HCT116 (cell line): ENCODE data around the gene ACTN1. TPM values are rescaled to one million over a fixed set of nuclear protein-coding genes. Genes with fewer than 3 reads are reported as not detected.

Experiments used
- ATAC-seq: fragments of 200-7000 bp; cut with Tn5 transposase; 2 replicates; pipeline ENCODE4 v1.9.1; 2020; ENCODE audit warnings: mild to moderate bottlenecking, moderate library complexity
- BruUV-seq: library from RNA; stranded (reverse); fragments of 400-500 nt; replicated peaks from 2 replicates; lab custom pipeline; 2021; lab: Mats Ljungman, UMichigan
- CTCF ChIA-PET: fragments of 300-600 bp; sonication (Branson Sonifier 250); formaldehyde crosslinking; loops from one replicate; lab custom pipeline; 2021; ENCODE audit warnings: antibody characterized with exemption; lab: Charles Lee
- POLR2A ChIA-PET: fragments of 300-600, 350-600 bp; sonication (Branson Sonifier 250); formaldehyde crosslinking; loops from one replicate; lab custom pipeline; 2021; ENCODE audit warnings: antibody characterized with exemption; lab: Charles Lee
- RAD21 ChIA-PET, 2 experiments: fragments of 300-600 bp; sonication (Branson Sonifier 250); formaldehyde crosslinking; loops; one replicate each; lab custom pipeline; 2023; ENCODE audit warnings: low total read pairs in 2 of 2; ENCODE audit not compliant: uncharacterized antibody in 2 of 2, unreplicated experiment in 2 of 2, low non-redundant PET in 1 of 2; lab: Charles Lee
- DNase-seq: peaks from one replicate; pipeline ENCODE4 v3.0.0-alpha.2; 2010; ENCODE audit warnings: low read depth, low spot score
- H2AFZ ChIP-seq: fragments of 200-600 bp; shearing (Covaris generic), sonication (generic); 2 replicates; pipeline ENCODE4 v1.6.1; 2017; ENCODE audit warnings: low read depth, mixed run types, mixed read lengths, antibody characterized with exemption, low read length; ENCODE audit not compliant: poor library complexity, severe bottlenecking
- H3K27ac ChIP-seq: 2 replicates; pipeline ENCODE4 v1.5.1; 2012; ENCODE audit warnings: low read depth, low read length
- H3K27me3 ChIP-seq: fragments of 200-600 bp; sonication (generic); 2 replicates; pipeline ENCODE4 v1.6.1; 2016; ENCODE audit warnings: mixed run types, low read length, mixed read lengths; ENCODE audit not compliant: insufficient read depth
- H3K36me3 ChIP-seq, 2 experiments: fragments of 200-500 bp in 1 of 2; fragments of 200-600 bp in 1 of 2; sonication (Bioruptor generic) in 1 of 2; sonication (generic) in 1 of 2; 2 replicates each; pipeline versions ENCODE4 v1.5.1 to v1.6.1; 2014 to 2016; ENCODE audit warnings: low read length in 2 of 2, inconsistent platforms in 1 of 2, mixed read lengths in 1 of 2, mixed run types in 1 of 2; ENCODE audit not compliant: insufficient read depth in 2 of 2, control insufficient read depth in 1 of 2
- H3K4me1 ChIP-seq, 2 experiments: fragments of 200-600 bp in 1 of 2; sonication (generic) in 1 of 2; 2 replicates each; pipeline versions ENCODE4 v1.5.1 to v1.6.1; 2012 to 2017; ENCODE audit warnings: low read length in 2 of 2, inconsistent platforms in 1 of 2, mild to moderate bottlenecking in 1 of 2, mixed read lengths in 1 of 2, mixed run types in 1 of 2, moderate library complexity in 1 of 2; ENCODE audit not compliant: insufficient read depth in 2 of 2, control insufficient read depth in 1 of 2
- H3K4me2 ChIP-seq: fragments of 200-600 bp; sonication (generic); 2 replicates; pipeline ENCODE4 v1.6.1; 2017; ENCODE audit warnings: mixed run types, low read length, mixed read lengths
- H3K4me3 ChIP-seq, 2 experiments: fragments of 200-600 bp in 1 of 2; sonication (generic) in 1 of 2; replicated peaks in 1 of 2; 2 replicates each; pipeline ENCODE4 v1.5.1; 2011 to 2016; ENCODE audit warnings: low read length in 2 of 2, control low read depth in 1 of 2, low read depth in 1 of 2, mild to moderate bottlenecking in 1 of 2, mixed read lengths in 1 of 2, mixed run types in 1 of 2
- H3K79me2 ChIP-seq: fragments of 200-600 bp; sonication (generic); 2 replicates; pipeline ENCODE4 v1.6.1; 2017; ENCODE audit warnings: mild to moderate bottlenecking, mixed run types, low read length, moderate library complexity, mixed read lengths; ENCODE audit not compliant: insufficient read depth
- H3K9ac ChIP-seq: fragments of 200-600 bp; sonication (generic); 2 replicates; pipeline ENCODE4 v1.6.1; 2016; ENCODE audit warnings: low read length, mixed read lengths
- H3K9me2 ChIP-seq: fragments of 200-600 bp; sonication (generic), shearing (Covaris generic); 2 replicates; pipeline ENCODE4 v1.6.1; 2017; ENCODE audit warnings: mixed run types, mild to moderate bottlenecking, moderate library complexity; ENCODE audit not compliant: insufficient read depth
- H3K9me3 ChIP-seq, 2 experiments: fragments of 200-500 bp in 1 of 2; fragments of 200-600 bp in 1 of 2; sonication (Bioruptor generic) in 1 of 2; sonication (generic) in 1 of 2; 2 replicates each; pipeline ENCODE4 v1.6.1; 2014 to 2017; ENCODE audit warnings: low read length in 2 of 2, mixed read lengths in 2 of 2, inconsistent platforms in 1 of 2, low read depth in 1 of 2, mild to moderate bottlenecking in 1 of 2, mixed run types in 1 of 2, moderate library complexity in 1 of 2; ENCODE audit not compliant: control insufficient read depth in 1 of 2, insufficient read depth in 1 of 2
- H4K20me1 ChIP-seq: fragments of 200-600 bp; sonication (generic), shearing (Covaris generic); 2 replicates; pipeline ENCODE4 v1.6.1; 2017; ENCODE audit warnings: mixed run types, mild to moderate bottlenecking, moderate library complexity; ENCODE audit not compliant: insufficient read depth
- CEBPB ChIP-seq: IDR thresholded peaks from 2 replicates; pipeline ENCODE4 v1.6.1; 2012; ENCODE audit warnings: low read depth
- CTCF ChIP-seq, 3 experiments: fragments of 200-600 bp in 1 of 3; sonication (generic) in 1 of 3; IDR thresholded peaks in 2 of 3; conservative IDR thresholded peaks in 1 of 3; 2 replicates each; pipeline ENCODE4 v1.5.1; 2012 to 2017; ENCODE audit warnings: low read depth in 2 of 3, low read length in 2 of 3, antibody characterized with exemption in 1 of 3, borderline replicate concordance in 1 of 3, control low read depth in 1 of 3, mild to moderate bottlenecking in 1 of 3, mixed read lengths in 1 of 3, mixed run types in 1 of 3, moderate library complexity in 1 of 3; ENCODE audit not compliant: insufficient read depth in 1 of 3
- ELF1 ChIP-seq: IDR thresholded peaks from 2 replicates; pipeline ENCODE4 v1.6.1; 2012; ENCODE audit warnings: low read depth, borderline replicate concordance
- FOSL1 ChIP-seq: IDR thresholded peaks from 2 replicates; pipeline ENCODE4 v1.6.1; 2012; ENCODE audit warnings: low read depth
- MAX ChIP-seq: IDR thresholded peaks from 2 replicates; pipeline ENCODE4 v1.6.1; 2012
- REST ChIP-seq: IDR thresholded peaks from 2 replicates; pipeline ENCODE4 v1.6.1; 2012; ENCODE audit warnings: low read depth
- SIN3A ChIP-seq: IDR thresholded peaks from 2 replicates; pipeline ENCODE4 v1.6.1; 2012; ENCODE audit warnings: low read depth
- SRF ChIP-seq: IDR thresholded peaks from 2 replicates; pipeline ENCODE4 v1.6.1; 2012; ENCODE audit warnings: low read depth
- YY1 ChIP-seq: IDR thresholded peaks from 2 replicates; pipeline ENCODE4 v1.6.1; 2011; ENCODE audit warnings: low read length, low read depth, moderate library complexity, mild to moderate bottlenecking; ENCODE audit not compliant: insufficient replicate concordance; ENCODE audit errors: extremely low read depth
- ZBTB33 ChIP-seq: IDR thresholded peaks from 2 replicates; pipeline ENCODE4 v1.6.1; 2011; ENCODE audit warnings: mild to moderate bottlenecking, low read length, moderate library complexity; ENCODE audit not compliant: insufficient replicate concordance; ENCODE audit errors: extremely low read depth
- ZFX ChIP-seq: fragments of 450-650 bp; IDR thresholded peaks from 2 replicates; pipeline ENCODE4 v1.6.1; 2017
- ZNF274 ChIP-seq: fragments of 200-500 bp; sonication (Bioruptor generic); IDR thresholded peaks from 2 replicates; pipeline ENCODE4 v1.6.1; 2014; ENCODE audit warnings: mild to moderate bottlenecking, low read depth, low read length, inconsistent platforms
- intact Hi-C: fragments of 100-400 bp; cut with micrococcal nuclease; formaldehyde crosslinking; loops from 2 replicates; pipeline ENCODE4 v1.10.0; 2022
- total RNA-seq: library from RNA; stranded (reverse); gene quantifications from one replicate; pipeline ENCODE4 v1.2.1, GENCODE V29; 2021; ENCODE audit not compliant: unreplicated experiment

ACTN1 gene
- total RNA-seq, 1 experiment from 2014 or later = 123 TPM

- no peaks in the 10 kb centered on the region for H3K9me2 ChIP-seq
- H3K4me2 ChIP-seq = no peak overlapping the region
- no peaks in the 10 kb centered on the region for H3K9me3 ChIP-seq
- CTCF ChIA-PET = no interaction called here
- no peak for TF ChIP-seq ZFX
- no peak for TF ChIP-seq YY1
- TF ChIP-seq MAX = no peak
- no peak for TF ChIP-seq CEBPB
- no peak for TF ChIP-seq FOSL1
- no peak for TF ChIP-seq SRF
- TF ChIP-seq REST = no peak
- no peak for TF ChIP-seq ZBTB33
- no peak for TF ChIP-seq ZNF274
- no peak for TF ChIP-seq SIN3A
- no peak for TF ChIP-seq CTCF (IDR thresholded peaks at IDR 0.05 in 2 of 3, conservative IDR thresholded peaks at IDR 0.05 in 1 of 3; ENCODE audit: borderline replicate concordance in 1 of 3, insufficient read depth in 1 of 3, low read depth in 2 of 3, low read length in 2 of 3)
- no peak for TF ChIP-seq ELF1
- intact Hi-C loops = no loop called here
- BruUV-seq = no TSS peak
- H3K4me1 ChIP-seq = peaks cover 39 to 61% of the 10 kb centered on the region in 2 experiments
- no peak overlapping the region for H2AFZ ChIP-seq
- ATAC-seq = no peak
- no peak overlapping the region for H3K9ac ChIP-seq
- H4K20me1 ChIP-seq = 0 out of 2 replicates have a peak, but pooled peaks cover 4% of the 10 kb centered on the region
- H3K79me2 ChIP-seq = peaks cover 99% of the 10 kb centered on the region
- no peak overlapping the region for H3K4me3 ChIP-seq
- H3K36me3 ChIP-seq = no peaks in the 10 kb centered on the region
- no peak for DNase-seq
- no peaks in the 10 kb centered on the region for H3K27me3 ChIP-seq
- H3K27ac ChIP-seq = no peak overlapping the region
- RAD21 ChIA-PET = no interaction called here
- POLR2A ChIA-PET = no interaction called here
These were observed 16.4 kb downstream of the ACTN1 start for GRCh38 chr14:68962681-68963080.
